CD1c-positive myeloid dendritic cell (primary cell): ENCODE data around the gene SLC5A1.

Experiments
- DNase-seq: peaks from one replicate; pipeline ENCODE4 v3.0.0-alpha.2; 2016; ENCODE audit errors: extremely low spot score

Gene SLC5A1

GRCh38 chr22:32050678-32051515, 7.8 kb downstream of the SLC5A1 start:
- DNase-seq = peak; percentile 71

- DNase-seq = no peak
Observed at GRCh38 chr22:32052244-32052643, 9.2 kb downstream of the SLC5A1 start.

GRCh38 chr22:32052936-32053791, 10.1 kb downstream of the SLC5A1 start:
- DNase-seq = peak; percentile 71

GRCh38 chr22:32055069-32055468, 12.0 kb downstream of the SLC5A1 start:
- no peak for DNase-seq

- DNase-seq = no peak
Observed at GRCh38 chr22:32058656-32059260, 15.7 kb downstream of the SLC5A1 start.

GRCh38 chr22:32059426-32059825, 16.4 kb downstream of the SLC5A1 start:
- DNase-seq = no peak

- no peak for DNase-seq
Observed at GRCh38 chr22:32063701-32064100, 20.6 kb downstream of the SLC5A1 start.

- no peak for DNase-seq
Observed at GRCh38 chr22:32066820-32067219, 23.8 kb downstream of the SLC5A1 start.

- no peak for DNase-seq
Observed at GRCh38 chr22:32067613-32068012, 24.6 kb downstream of the SLC5A1 start.

GRCh38 chr22:32069579-32070372, 26.7 kb downstream of the SLC5A1 start:
- DNase-seq = no peak

GRCh38 chr22:32073262-32073661, 30.2 kb downstream of the SLC5A1 start:
- no peak for DNase-seq

GRCh38 chr22:32073823-32074380, 30.8 kb downstream of the SLC5A1 start:
- no peak for DNase-seq

GRCh38 chr22:32075997-32076760, 33.1 kb downstream of the SLC5A1 start:
- no peak for DNase-seq

- DNase-seq = no peak
Observed at GRCh38 chr22:32076761-32077084, 33.7 kb downstream of the SLC5A1 start.

- no peak for DNase-seq
Observed at GRCh38 chr22:32077151-32077550, 34.1 kb downstream of the SLC5A1 start.

- DNase-seq = no peak
Observed at GRCh38 chr22:32079130-32080089, 36.3 kb downstream of the SLC5A1 start.

GRCh38 chr22:32080904-32081303, 37.8 kb downstream of the SLC5A1 start:
- peak; percentile 53 for DNase-seq

GRCh38 chr22:32082331-32082730, 39.3 kb downstream of the SLC5A1 start:
- DNase-seq = no peak

GRCh38 chr22:32083000-32083399, 39.9 kb downstream of the SLC5A1 start:
- DNase-seq = no peak
